ENCODE measurements around the gene PPME1. TPM values are rescaled to one million over a fixed set of nuclear protein-coding genes. Genes with fewer than 3 reads are reported as not detected.

The PPME1 gene
- total and polyA plus RNA-seq, 9 of the 15 experiments (the other 6 are each of a cell fraction or from before 2014, with no cell fraction given) = 9.8 to 81.7 (median 37.6) TPM

GRCh38 chr11:74169738-74170458 is 1.2 kb upstream of the PPME1 start:
- Histone ChIP-seq H3K79me2 (ENCODE audit: control insufficient read depth, insufficient read depth, low read length) (peaks cover 60% of the 10 kb centered on the region), H3K9me1 (ENCODE audit: control insufficient read depth, insufficient read depth, low read length) (no peaks in the 10 kb centered on the region)
- in situ Hi-C loops (cut with MboI) = no loop called here

More at GRCh38 chr11:74169738-74170458, 1.2 kb upstream of the PPME1 start:
- Histone ChIP-seq H3K9ac (ENCODE audit: insufficient read depth in 1 of 2, low read depth in 2 of 2, low read length in 2 of 2) (peak overlapping the region; percentile 86 to 90), H4K20me1 (replicated peaks; ENCODE audit: control insufficient read depth, insufficient read depth, low read length) (peaks cover 4% of the 10 kb centered on the region; the same call in 1 of the 2 replicates), H3K36me3 (ENCODE audit: control insufficient read depth, insufficient read depth, low read length) (peaks cover 41% of the 10 kb centered on the region), H2AFZ (ENCODE audit: low read depth, low read length) (peak overlapping the region; percentile 79), H3K4me3 (peak overlapping the region; percentile 62), H3K27me3 (ENCODE audit: control insufficient read depth in 2 of 2, insufficient read depth in 2 of 2, low read length in 2 of 2) (no peaks in the 10 kb centered on the region), H3K27ac (ENCODE audit: extremely low read depth, low read depth, low read length) (peak overlapping the region; percentile 89), H3K9me3 (replicated peaks; ENCODE audit: control insufficient read depth, insufficient read depth, low read depth, low read length) (no peaks in the 10 kb centered on the region), H3K4me1 (replicated peaks in 1 of 2; ENCODE audit: control insufficient read depth in 2 of 2, insufficient read depth in 2 of 2, low read length in 2 of 2) (peaks cover 3 to 12% of the 10 kb centered on the region in 2 experiments; a peak in 3 of 5 replicates), H3K4me2 (ENCODE audit: insufficient read depth, low read length) (peak overlapping the region; percentile 96)
- DNase-seq (ENCODE audit: extremely low read depth in 1 of 4, low spot score in 3 of 4) (peak in 1 of 4 experiments; percentile 31), FAIRE-seq (no peak), ATAC-seq (no peak)
- intact Hi-C loops (cut with micrococcal nuclease) = loop anchor here (5.0 kb wide), 1 partner anchor 188 kb away; the partner anchor contains the start of gene UCP2
- ChIA-PET POLR2A (interaction anchor here (0.7 to 1.6 kb wide), 6 partner anchors 8 to 1552 kb away, joined by 3 to 9 read pairs (median 4); no protein-coding TSS in a partner anchor), CTCF (ENCODE audit: low intra/inter-chr PET ratio) (no interaction called here)
- BruUV-seq (replicated peaks) = no TSS peak
- under 1% methylated on average over 9 of the region's 9 CpGs for WGBS (ENCODE audit: insufficient coverage, low coverage, missing lambda C conversion rate)
- TF ChIP-seq HMBOX1 (IDR thresholded peaks at IDR 0.05) (peak; percentile 11; the same call in 1 of the 2 replicates), CREBBP (IDR thresholded peaks at IDR 0.05; ENCODE audit: low read depth, low read length) (no peak), C11orf30 (IDR thresholded peaks at IDR 0.05; ENCODE audit: low read depth) (peak; percentile 46; the same call in 1 of the 2 replicates), CBFA2T3 (IDR thresholded peaks at IDR 0.05) (0 out of 2 replicates have a peak, but pooled peaks have one; percentile 20), ZNF24 (IDR thresholded peaks at IDR 0.05) (peak; percentile 63; the same call in 1 of the 2 replicates), ZBTB40 (IDR thresholded peaks at IDR 0.05) (0 out of 2 replicates have a peak, but pooled peaks have one; percentile 13), ZBTB40 (CRISPR knock-in tag; IDR thresholded peaks at IDR 0.05) (no peak), ZNF316 (IDR thresholded peaks at IDR 0.05) (peak; percentile 69), HCFC1 (IDR thresholded peaks at IDR 0.05; ENCODE audit: low read depth, low read length) (no peak)
